DMS53 (cell line): ENCODE data around the gene AFDN.

ENCODE experiments used
- DNase-seq: peaks from one replicate; lab custom pipeline; 2025; lab: John Stamatoyannopoulos, UW

Gene AFDN

DNA sequence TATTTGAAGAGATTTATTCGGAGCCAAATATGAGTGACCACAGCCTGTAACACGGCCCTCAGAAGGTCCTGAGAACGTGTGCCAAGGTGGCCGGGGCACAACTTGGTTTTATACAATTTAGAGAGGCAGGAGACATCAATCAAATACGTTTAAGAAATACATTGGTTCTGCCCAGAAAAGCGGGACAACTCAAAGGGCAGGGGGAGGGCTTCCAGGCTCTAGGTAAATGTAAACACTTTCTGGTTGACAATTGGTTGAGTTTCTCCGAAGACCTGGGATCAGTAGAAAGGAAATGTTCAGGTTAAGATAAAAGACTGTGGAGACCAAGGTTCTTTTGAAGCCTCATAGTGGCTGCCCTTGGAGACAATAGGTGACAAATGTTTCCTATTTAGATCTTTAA lies 151.9 kb downstream of the AFDN start:
- no peak for DNase-seq

DNA sequence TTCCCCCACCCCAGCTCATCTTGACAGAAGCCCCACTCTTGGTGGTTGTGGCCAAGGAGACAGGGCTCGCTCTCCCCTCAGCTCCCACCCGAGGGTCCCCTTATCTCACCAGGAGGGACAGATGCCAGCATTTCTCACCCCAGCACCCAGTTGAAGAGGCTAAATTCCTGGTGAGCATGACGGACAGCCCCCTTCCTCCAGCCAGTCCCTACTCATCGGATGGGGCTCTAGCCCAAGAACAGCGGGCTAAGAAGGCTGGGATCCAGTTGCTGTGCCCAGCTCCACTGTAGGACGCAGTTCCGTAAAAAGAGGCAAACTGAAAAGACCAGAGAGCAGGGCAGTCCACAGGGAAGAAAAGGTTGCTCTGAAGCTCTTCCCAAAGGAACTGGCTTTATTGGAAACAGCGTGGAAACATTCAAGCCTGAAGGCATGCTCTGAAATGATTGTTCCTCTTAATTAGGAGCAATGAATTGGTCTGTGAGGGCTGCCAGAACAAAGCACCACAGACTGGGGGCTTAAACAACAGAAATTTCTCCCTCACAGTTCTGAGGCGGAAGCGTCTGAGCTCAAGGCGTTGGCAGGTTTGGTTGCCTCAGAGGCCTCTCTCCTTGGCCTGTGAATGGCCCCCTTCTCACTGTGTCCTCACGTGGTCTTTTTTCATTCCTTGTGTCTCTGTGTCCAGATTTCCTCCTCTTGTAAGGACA lies 152.9 kb downstream of the AFDN start:
- DNase-seq, result no peak

DNA sequence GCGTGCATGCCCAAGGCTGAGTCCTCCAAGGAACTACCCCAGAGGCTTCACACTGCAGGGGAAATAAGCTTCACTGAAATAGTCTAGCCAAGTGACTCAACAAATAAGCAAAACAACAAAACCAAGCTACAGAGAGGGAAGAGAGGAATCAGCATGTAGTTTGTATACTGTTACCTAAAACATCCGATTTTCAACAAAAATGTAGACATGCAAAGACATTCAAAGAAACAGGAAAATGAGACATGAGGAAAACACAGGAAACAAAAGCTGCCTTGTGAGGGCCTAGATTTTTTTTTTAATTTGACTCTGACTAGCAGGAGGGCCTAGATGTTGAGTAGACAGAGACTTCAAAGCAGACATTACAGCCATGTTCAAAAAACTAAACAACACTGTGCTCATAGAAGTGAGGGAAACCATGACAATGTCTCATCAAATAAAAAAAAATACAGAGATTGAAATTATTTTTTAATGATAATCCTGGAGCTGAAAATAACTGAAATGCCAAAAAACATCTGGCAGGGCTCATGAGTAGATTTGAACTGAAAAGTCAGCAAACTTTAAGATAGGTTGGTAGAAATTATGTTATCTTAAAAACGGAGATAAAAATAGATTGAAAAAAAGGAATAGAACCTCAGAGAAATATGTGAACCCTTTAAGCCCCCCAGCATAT lies 154.3 kb downstream of the AFDN start:
- no peak for DNase-seq

DNA sequence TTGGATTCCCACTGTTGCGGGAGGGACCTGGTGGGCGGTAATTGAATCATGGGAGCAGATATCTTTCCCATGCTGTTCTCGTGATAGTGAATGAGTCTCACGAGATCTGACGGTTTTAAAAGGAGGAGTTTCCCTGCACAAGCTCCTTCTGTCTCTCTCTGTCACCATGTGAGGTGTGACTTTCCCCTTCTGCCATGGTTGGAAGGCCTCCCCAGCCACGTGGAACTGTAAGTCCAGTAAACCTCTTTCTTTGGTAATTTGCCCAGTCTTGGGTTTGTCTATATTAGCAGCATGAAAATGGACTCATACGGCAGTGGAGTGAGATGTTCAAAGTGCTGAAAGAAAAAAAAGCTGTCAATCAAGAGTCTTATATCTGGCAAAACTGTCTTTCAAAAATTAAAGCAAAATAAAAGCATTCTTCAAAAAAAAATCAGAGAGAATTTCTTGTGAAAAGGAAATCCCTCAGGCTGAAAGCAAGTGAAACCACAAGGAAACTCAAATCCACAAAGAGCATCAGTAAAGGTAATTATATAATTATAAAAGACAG lies 155.3 kb downstream of the AFDN start:
- no peak for DNase-seq

DNA sequence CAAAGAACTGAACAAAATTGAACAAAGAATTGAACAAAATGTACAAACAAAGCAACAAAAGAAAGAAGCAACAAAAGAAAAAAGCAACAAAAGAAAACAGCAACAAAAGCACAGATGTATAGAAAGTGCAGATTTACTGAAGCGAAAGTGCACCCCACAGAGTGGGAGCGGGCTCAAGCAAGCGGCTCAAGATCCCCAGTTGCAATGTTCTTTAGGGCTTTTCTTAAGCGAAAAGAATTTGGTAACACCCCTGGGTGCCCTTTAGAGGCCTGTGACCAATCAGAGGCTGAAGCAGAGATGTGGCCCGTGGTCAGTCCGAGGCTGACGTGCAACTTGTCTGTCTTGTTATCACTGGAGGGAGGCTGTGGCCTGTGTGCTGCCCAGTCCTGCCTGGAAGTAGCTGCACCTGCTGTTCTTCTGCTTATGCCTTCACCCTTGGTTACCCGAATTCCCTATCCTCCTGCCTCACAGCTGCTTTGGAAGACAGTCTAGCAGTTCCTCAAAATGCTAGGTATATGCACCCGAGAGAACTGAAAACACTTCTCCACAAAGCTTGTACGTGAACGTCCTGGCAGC lies 157.5 kb downstream of the AFDN start:
- no peak for DNase-seq

DNA sequence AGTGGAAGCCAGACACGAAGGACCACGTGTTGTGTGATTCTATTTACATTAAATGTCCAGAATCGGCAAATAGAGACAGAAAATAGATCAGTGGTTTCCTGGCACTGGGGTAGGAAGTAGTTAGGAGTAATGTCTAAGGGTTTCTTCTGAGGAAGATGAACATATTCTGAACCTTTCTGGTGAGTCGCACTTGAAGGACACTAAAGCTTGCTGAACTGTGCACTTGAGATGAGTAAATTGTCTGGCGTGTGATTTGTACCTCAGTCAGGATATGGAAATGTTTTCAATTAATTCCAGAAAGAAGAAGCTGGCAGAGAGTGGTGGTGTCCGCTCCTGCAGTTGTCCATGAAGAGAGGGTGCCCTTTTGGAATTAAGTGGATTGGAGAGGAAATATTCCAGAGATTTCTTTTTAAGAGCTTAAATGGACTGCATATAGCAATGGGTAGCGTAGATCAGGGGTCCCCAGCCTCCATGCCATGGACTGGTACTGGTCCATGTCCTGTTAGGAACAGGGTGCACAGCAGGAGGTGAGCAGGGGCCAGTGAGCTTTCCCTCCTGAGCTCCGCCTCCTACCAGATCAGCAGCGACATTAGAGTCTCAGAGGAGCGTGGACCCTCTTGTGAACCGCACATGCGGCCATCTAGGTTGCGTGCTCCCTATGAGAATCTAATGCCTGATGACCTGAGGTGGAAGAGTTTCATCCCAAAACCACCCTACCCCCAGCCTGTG lies 158.3 kb downstream of the AFDN start:
- DNase-seq, result no peak

DNA sequence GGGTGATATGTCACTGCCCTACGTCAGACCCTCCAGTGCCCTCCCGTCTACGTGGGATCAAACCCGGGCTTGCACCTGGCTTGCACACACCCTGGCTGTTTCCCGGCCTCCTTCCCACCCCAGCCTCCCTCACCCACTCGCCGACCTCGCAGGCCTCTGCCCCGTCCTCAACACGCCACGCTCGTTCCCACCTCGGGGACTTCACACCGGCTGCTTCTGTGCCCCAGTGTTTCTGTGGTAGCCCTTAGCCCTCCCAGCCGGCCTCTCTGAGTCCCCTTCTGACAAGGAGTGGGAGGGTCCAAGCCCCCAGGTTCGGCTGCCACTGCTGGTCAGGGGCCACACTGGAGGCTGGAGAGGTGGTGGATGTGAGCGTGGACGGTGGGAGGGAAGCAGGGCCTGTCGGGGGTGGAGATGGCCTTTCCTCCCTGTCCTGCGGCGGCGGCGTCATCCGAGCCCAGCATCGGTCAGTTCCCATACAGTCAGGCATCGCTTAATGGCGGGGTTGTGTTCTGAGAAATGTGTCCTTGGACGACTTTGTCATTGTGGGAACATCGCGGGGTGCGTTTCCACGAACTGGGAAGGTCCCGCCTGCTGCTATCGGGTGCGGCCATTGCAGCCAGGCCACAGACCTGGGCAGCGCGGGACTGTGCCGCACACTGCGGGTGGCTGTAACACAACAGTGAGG lies 159.3 kb downstream of the AFDN start:
- no peak for DNase-seq

DNA sequence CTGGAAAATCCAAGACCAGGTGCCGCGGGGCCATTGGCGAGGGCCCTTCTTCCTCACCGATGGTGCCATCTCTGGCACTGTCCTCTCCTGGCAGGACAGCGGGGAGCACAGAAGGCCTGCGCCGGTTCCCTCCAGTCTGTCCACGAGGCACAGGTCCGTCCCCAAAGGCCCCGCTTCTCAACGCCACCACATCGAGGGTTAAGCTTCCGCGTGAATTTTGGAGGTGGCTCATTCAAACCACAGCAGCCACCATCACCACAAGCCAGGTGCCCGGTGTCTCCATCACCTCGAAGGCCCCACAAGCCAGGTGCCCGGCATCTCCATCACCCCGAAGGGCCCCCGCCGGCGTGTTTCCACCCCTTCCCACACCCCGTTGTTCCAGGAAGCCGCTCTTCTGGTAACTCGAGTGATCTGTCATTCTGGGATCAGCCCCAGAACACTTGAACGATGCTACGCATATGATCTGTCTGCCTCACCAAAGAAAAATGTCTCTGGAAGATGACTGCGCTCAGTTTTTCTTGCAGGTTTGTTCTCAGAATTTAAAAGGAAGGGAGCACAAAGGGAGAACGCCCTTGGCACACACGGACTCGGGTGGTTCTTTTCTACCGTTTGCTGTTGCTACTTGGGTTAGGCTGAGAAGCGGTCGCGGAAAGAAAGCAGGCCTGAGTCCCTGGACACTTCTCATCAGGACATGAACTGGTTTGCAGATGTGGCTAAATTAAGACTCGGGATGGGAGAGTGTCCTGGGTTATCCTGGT lies 160.9 kb downstream of the AFDN start:
- no peak for DNase-seq

DNA sequence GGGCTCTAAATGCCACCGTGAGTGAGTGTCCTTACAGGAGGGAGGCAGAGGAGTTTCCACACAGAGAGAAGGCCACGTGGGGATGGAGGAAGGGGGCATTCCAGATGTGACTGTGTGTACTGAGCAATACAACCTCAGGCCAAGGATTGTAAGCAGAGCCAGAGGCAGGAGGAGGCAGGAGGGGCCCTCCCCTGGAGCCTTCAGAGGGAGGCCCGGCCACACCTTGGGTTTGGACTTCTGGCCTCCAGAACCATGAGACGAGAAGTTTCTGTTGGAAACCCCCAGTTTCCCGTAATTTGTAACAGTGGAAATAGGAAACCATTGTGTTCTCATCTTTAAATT lies 161.4 kb downstream of the AFDN start:
- DNase-seq, result no peak

DNA sequence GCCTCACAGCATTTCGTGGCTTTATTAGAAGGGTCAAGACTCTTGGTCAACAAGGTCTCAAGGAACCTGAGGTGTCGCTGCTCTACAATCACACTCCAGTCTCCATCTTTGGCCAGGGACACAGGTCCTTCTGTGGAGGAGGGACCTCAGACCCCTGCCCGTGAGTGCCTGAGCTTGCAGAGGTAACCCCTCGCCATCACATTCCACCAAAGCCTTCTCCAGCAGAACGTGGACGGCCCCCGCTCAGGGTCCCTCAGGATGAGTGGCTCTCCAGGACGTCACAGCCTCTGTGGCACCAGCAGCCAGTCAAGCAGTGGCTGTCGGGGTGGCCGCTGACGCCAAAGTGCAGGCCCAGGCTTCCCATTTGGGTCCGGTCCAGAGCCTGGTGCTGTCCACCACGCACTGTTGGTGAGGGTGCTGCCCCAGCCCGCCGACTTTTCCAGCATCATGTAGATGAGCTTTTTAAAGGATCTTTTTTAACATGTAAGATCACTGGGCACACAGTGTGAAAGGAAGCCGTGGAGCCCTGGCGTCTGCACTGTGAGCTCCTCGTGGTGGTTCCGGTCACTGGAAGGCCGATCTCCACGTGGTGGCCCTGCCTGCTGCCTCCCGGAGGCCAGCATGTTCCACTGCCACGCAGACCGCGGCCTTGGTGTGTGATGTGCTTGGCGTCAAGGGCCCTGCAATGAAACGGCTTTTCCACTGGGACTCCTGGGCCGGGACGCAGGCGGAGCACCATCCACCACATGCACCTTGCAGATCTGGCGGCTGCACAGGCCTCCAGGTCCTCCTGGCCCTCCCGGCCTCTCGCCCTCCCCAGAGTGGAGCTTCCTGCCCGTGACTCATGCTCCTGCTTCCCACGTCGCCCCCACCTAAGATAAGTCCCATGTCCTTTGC lies 162.5 kb downstream of the AFDN start:
- no peak for DNase-seq

DNA sequence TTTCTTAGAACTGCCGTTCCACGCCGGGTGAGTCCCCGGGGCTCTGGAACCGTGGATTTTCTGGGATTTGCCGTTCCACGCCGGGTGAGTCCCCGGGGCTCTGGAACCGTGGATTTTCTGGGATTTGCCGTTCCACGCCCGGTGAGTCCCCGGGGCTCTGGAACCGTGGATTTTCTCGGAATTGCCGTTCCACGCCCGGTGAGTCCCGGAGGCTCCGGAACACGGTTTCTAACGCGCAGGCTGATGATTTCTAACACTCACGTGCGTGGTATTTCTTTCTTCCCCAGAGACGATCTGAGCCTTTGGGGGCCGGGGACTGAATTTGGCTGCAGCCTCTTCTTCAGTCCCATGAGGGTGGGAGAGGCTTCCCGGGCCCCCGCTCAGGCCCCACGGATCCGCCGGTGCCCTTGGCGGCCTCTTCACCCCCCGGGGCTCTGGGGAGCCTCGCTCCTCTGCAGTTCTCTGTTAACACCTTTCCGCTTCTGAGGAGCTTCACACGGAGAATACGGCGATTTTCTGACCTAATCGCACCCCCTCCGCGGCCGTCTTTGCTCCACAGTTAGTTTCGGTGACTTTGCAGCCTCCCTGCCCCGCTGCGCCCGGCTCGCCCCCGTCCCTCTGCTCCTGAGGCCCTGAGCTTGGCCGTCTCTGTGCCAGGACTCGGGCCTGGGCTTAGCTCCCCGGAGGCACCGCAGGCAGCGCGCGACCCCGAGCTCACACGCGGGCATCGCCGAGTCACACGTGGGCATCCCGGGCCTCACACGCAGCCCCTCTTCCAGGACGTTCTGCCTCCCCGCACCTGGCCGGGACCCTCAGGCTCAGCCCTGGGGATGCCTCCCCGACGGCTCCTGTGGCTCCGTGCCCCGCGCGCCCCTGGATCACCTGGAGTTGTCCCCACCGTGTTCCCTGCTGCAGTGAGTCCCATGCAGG lies 163.6 kb downstream of the AFDN start:
- no peak for DNase-seq

DNA sequence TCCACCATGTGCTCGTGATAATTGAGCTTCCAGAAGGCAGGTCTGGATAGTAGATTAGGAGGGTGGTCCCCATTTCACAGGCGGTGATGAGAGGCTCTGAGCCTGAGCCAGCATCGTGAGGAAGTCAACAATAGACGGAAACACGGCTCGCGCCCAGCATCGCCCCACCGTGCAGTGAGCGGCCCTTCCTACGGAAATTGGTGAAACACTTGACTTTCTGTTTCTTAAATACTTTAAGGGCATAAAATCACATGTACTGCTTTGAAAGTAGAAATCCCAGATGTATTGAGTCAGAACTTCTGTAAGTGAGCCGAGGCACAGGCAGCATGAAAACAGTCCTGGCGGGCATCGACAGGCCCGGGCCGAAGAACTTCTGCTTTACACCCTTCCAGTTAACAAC lies 166.5 kb downstream of the AFDN start:
- DNase-seq, result no peak

DNA sequence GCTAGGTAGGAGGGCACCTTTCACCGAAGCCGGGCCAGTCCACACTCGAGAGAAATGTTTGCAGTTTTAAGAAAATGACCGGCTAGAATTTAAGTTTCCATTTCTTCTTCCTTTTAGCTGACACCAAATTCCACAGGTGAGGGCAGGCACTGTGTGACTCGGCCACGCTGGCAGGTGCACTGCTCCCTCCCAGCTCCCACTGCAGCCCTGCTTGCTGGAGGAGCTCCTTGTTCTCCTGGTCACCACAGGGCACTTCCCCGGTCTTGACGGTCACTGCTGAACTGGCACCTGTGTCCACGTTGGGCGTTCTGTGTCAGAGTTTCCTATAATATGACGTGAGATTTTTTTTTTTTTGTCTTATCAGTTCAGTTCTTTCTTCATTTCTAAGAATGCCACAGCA lies 167.1 kb downstream of the AFDN start:
- no peak for DNase-seq

DNA sequence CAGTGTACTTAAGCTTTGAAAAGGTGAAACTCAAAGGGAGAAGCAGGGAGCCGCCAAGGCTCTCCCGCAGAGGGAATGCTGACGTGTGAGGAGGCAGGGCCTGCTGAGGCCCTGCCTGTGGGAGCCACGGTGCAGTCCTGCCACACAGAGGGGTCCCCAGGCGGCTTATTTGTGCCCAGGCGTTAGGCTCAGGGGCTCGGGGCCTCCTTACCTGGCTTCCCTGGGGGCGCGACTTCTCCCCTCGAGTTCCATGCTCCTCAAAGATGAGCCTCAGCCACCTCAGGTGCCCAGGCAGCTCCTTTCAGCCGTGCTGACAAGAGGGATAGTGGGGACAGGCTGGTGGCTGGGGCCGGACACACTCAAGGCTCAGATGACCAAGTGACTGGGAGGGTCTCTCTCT lies 168.6 kb downstream of the AFDN start:
- DNase-seq, result peak; percentile 4

DNA sequence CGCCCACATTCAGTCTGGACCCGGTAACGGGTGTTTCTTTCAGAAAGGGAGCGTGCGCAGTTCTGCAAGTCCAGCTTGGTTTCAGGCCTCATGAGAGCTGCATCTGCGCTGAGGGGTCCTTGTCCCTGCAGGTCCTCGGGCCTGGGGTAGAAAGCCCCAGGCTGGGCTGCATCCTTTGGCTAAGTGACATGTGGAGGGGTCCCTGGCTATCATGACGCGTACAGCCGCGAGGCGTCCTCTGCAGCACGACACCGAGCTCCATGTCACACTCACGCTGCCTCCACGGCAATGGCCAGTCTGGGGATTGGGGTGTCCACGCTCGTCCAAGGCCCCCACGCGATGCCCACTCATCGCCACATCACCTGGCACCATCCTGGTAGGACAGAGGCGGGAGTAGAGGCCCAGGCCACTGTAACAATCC lies 169.0 kb downstream of the AFDN start:
- DNase-seq, result no peak

DNA sequence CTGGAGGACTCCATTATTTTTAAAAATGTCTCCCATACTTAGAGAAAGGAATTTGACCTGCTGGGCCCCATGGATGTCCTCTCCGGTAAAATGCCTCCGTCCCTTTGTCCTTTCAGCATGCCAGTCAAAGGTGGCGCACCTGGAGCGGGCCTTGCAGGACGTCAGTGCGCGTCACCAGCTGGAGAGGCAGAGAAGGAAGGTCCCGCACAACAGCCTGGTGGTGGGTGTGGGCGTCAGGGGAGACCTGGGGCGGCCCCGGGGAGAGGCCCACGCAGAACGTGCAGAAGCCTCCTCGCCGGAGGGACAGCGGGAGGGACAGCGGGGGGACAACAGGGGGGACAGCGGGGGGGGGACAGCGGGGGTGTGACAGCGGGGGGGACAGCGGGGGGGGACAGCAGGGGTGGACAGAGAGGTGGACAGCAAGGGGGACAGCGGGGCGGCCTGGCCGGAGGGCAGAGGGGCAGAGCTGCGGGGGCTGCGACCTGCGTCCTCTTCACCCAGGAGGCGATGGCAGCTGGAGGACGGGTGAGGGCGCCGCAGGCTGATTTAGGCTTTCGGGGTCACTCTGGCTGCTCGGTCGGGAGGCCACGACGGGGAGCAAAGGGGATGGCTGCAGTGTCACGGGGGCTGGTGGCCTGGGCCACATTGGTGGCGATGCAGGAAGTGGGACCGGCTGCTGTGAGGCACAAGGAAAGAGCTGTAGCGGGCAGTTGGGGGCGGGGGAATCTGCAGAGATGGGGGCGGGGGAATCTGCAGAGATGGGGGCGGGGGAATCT lies 169.9 kb downstream of the AFDN start:
- peak; percentile 71 for DNase-seq

DNA sequence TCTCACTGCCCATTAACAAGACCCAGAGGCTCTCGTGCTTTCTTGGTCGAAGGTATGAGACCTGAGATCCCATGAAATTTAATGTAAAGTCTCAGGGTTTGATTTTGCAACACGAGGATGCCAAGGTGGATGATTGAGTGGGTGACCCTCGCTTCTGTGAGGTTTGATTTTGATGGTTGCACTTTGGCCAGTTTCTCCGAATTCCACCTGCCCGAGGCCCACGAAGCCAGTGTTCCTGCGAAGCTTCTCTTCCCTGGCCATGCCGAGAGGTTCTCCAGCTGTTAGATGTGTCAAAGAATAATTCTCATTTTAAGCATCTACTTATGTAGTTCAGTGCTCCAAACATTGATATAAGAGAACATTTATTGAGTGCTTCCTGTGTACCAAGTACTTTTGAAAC lies 170.9 kb downstream of the AFDN start, which contains the start of gene KIF25:
TSS of gene KIF25 (plus strand) at position 30 of the 400 bp plus-strand sequence. CDS start 31,915 bp downstream, outside the sequence.
- peak; percentile 27 for DNase-seq

DNA sequence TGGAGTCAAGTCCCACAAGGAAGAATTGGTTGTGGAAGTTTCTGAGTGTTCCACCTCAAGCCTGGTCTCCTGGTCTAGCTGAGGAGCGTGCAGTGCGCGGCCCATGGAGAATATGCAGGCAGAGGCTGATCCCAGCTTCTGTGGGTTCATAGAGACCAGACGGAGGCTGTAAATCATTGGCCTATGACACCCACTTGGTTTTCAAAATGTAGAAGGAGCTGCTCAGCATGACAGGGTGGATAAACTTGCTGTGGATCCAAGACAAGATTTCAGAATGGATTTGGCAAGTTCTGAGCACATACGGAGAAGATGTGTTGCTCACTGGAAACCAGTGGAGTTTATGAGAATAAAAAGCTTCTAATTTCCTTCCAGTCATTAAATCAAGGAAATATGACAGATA lies 171.5 kb downstream of the AFDN start:
- no peak for DNase-seq
